KMS-11 (cell line): ENCODE results near the gene OGFOD3.
A peak's percentile ranks its signal among the peaks of the same experiment; 100 is the strongest.

Source experiments
- H2AFZ ChIP-seq: fragments of 200-600 bp; sonication (generic); 2 replicates; pipeline ENCODE4 v1.6.1; 2016; ENCODE audit warnings: antibody characterized with exemption, mixed run types, low read depth
- H3K27ac ChIP-seq: fragments of 200-600 bp; sonication (generic); 2 replicates; pipeline ENCODE4 v1.6.1; 2016; ENCODE audit warnings: mild to moderate bottlenecking, mixed run types
- H3K27me3 ChIP-seq: fragments of 200-600 bp; sonication (generic); 2 replicates; pipeline ENCODE4 v1.6.1; 2017; ENCODE audit warnings: mild to moderate bottlenecking, low read depth, mixed run types, moderate library complexity; ENCODE audit not compliant: insufficient read depth
- H3K36me3 ChIP-seq: fragments of 200-600 bp; sonication (generic); 2 replicates; pipeline ENCODE4 v1.6.1; 2017; ENCODE audit warnings: mild to moderate bottlenecking, mixed run types; ENCODE audit not compliant: insufficient read depth
- H3K4me1 ChIP-seq: fragments of 200-600 bp; sonication (generic); 2 replicates; pipeline ENCODE4 v1.6.1; 2016; ENCODE audit warnings: mild to moderate bottlenecking, low read depth, mixed run types; ENCODE audit not compliant: poor library complexity, severe bottlenecking
- H3K4me2 ChIP-seq: fragments of 200-600 bp; sonication (generic); 2 replicates; pipeline ENCODE4 v1.7.0; 2016; ENCODE audit warnings: mild to moderate bottlenecking, mixed run types
- H3K4me3 ChIP-seq: fragments of 200-600 bp; sonication (generic); IDR thresholded peaks from 2 replicates; pipeline ENCODE4 v1.6.1; 2017; ENCODE audit warnings: low read depth, low read length, mixed read lengths; ENCODE audit not compliant: insufficient read depth
- H3K79me2 ChIP-seq: fragments of 200-600 bp; sonication (generic); 2 replicates; pipeline ENCODE4 v1.6.1; 2016; ENCODE audit warnings: low read depth, mixed run types; ENCODE audit not compliant: insufficient read depth
- H3K9ac ChIP-seq: fragments of 200-600 bp; sonication (generic); 2 replicates; pipeline ENCODE4 v1.6.1; 2016; ENCODE audit warnings: mild to moderate bottlenecking, mixed run types
- H4K20me1 ChIP-seq: fragments of 200-600 bp; sonication (generic); 2 replicates; pipeline ENCODE4 v1.6.1; 2016; ENCODE audit warnings: mild to moderate bottlenecking, mixed run types; ENCODE audit not compliant: insufficient read depth
- CTCF ChIP-seq: fragments of 200-600 bp; sonication (generic); conservative IDR thresholded peaks from 2 replicates; pipeline ENCODE4 v1.6.1; 2017; ENCODE audit warnings: low read depth, mild to moderate bottlenecking, antibody characterized with exemption, low read length, moderate library complexity, mixed read lengths

The OGFOD3 gene

DNA sequence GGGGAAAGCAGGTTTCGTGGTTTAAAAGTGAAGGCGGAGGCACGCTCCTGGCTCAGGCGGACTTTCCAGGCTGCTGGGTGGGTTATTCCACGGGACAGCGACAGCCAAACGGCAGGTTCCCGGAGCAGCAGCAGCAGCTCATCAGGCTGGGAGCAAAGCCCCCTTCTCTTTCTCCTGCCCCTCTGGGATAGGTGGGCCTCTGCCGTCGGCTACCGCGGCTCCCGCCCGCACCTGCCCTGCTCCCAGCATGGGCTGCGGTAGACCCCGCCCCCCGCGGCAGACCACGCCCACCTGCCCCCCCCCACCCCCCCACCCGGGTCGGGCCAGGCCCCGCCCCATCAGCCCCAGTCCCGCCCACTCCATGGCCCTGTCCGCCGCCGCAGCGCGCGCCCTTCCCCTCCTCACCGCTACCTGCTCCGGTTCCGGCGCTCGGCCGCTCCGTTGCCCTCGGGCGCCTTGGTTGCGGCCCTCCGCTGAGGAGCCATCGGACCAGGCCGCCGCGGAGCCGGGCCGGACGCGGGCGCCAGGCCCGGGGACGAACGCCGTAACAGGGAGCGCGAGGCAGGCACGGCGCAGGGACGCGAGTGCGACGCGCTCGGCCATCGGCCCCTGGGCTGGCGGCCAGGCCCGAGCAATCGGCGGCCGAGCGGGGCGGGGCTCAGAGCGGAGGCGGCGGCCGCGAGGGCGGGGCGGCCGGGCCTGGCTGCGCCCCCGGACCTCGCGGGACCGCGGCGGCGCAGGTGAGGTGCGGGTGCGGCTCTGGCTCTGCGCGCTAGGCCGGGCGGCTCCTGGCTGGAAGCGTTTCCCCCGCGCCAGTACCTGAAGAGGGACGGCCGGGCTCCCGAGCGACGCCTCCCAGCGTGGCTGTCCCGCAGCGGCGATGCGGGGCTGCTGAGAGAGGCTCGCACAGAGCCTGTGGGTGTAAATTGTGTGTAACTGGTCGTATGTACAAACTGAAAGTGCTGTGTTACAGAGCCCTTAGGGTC, at the start of gene OGFOD3, which contains the start of gene HEXD:
Gene OGFOD3 (minus strand): TSS at position 586 of the 986 bp plus-strand sequence. CDS start 101 bp downstream, at position 485.
Gene HEXD (plus strand): TSS at position 347 of the 986 bp plus-strand sequence. CDS start 1,453 bp downstream, outside the sequence.
- Histone ChIP-seq H2AFZ (peak within 1 kb of the TSS; percentile 67), H3K9ac (peak within 1 kb of the TSS; percentile 72), H4K20me1 (no peaks in the 10 kb centered on the region), H3K4me1 (peaks cover 39% of the 10 kb centered on the region), H3K36me3 (no peaks in the 10 kb centered on the region), H3K4me3 (no peak within 1 kb of the TSS), H3K27ac (peak within 1 kb of the TSS; percentile 57), H3K27me3 (no peaks in the 10 kb centered on the region), H3K4me2 (peak within 1 kb of the TSS; percentile 100), H3K79me2 (peaks cover 13% of the 10 kb centered on the region; the same call in 1 of the 2 replicates)
- TF ChIP-seq CTCF = no peak

- TF ChIP-seq CTCF = no peak
- Histone ChIP-seq H3K9ac (no peak overlapping the region), H4K20me1 (no peaks in the 10 kb centered on the region), H3K4me2 (peak overlapping the region; percentile 14; the same call in 1 of the 2 replicates), H2AFZ (no peak overlapping the region), H3K27me3 (no peaks in the 10 kb centered on the region), H3K36me3 (no peaks in the 10 kb centered on the region; the same call in 1 of the 2 replicates), H3K27ac (peak overlapping the region; percentile 28; the same call in 1 of the 2 replicates), H3K79me2 (peaks cover 4% of the 10 kb centered on the region; the same call in 1 of the 2 replicates), H3K4me1 (peaks cover 15% of the 10 kb centered on the region), H3K4me3 (no peak overlapping the region)
Measured at GRCh38 chr17:82465023-82465603, 46.7 kb upstream of the OGFOD3 start.

DNA sequence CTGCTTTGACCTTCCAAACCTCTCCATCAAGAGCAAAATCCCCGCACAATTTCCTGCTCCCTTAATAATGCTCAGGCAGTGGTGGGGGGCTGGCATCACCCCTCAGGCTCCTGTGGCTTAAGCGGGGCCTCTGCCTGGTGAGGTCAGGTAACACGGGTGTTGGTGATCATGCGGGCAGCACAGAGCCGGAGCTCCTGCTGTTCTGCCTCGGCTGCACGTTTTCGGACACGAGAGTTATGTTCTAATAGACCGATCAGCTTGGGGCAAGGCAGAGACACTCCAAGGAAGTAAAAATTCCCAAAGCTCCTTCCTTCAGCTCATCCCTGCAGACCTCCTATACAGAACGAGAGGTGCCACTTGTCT, 46.2 kb upstream of the OGFOD3 start:
- H3K4me2 ChIP-seq = peak overlapping the region; percentile 14; the same call in 1 of the 2 replicates
- H3K27ac ChIP-seq = no peak overlapping the region; the same call in 1 of the 2 replicates
- H3K36me3 ChIP-seq = no peaks in the 10 kb centered on the region; the same call in 1 of the 2 replicates
- no peak overlapping the region for H3K9ac ChIP-seq
- H3K4me1 ChIP-seq = peaks cover 21% of the 10 kb centered on the region
- H3K27me3 ChIP-seq = no peaks in the 10 kb centered on the region
- H2AFZ ChIP-seq = no peak overlapping the region
- no peaks in the 10 kb centered on the region for H4K20me1 ChIP-seq
- H3K79me2 ChIP-seq = peaks cover 10% of the 10 kb centered on the region; the same call in 1 of the 2 replicates
- TF ChIP-seq CTCF = no peak
- H3K4me3 ChIP-seq = no peak overlapping the region

- H3K4me3 ChIP-seq = no peak overlapping the region
- H3K27me3 ChIP-seq = no peaks in the 10 kb centered on the region
- H3K4me1 ChIP-seq = peaks cover 23% of the 10 kb centered on the region
- H3K36me3 ChIP-seq = no peaks in the 10 kb centered on the region; the same call in 1 of the 2 replicates
- peaks cover 15% of the 10 kb centered on the region; the same call in 1 of the 2 replicates for H3K79me2 ChIP-seq
- TF ChIP-seq CTCF = no peak
- H3K9ac ChIP-seq = no peak overlapping the region
- no peaks in the 10 kb centered on the region for H4K20me1 ChIP-seq
- no peak overlapping the region for H3K27ac ChIP-seq
- no peak overlapping the region for H2AFZ ChIP-seq
- H3K4me2 ChIP-seq = no peak overlapping the region
Measured at GRCh38 chr17:82463925-82464566, 45.7 kb upstream of the OGFOD3 start.
